ENCODE data around the gene TM9SF3. TPM values are rescaled to one million over a fixed set of nuclear protein-coding genes. Genes with fewer than 3 reads are reported as not detected.
A peak's percentile ranks its signal among the peaks of the same experiment; 100 is the strongest.

Gene TM9SF3
- total and polyA plus RNA-seq, 3 experiments from 2014 or later = 89.7 to 103 (median 95.8) TPM

GRCh38 chr10:96610817-96611216 is 24.0 kb upstream of the TM9SF3 start:
- H3K4me3 ChIP-seq (ENCODE audit: low read length) = no peak overlapping the region
- peak overlapping the region in 1 of 7 donors; percentile 11 for H3K4me3 Mint-ChIP-seq
- peaks cover 0 to 1% of the 10 kb centered on the region in 2 donors for H3K27me3 Mint-ChIP-seq
- H3K27ac Mint-ChIP-seq = peak overlapping the region in 5 of 8 donors; percentile 40 to 92 (median 73)
- ChIA-PET POLR2A (no interaction called here), CTCF (interaction anchor here (0.7 kb wide), 1 partner anchor 106 kb away, joined by 3 read pairs; no protein-coding TSS in a partner anchor)
- H3K27ac ChIP-seq (ENCODE audit: low read depth, low read length) = no peak overlapping the region
- H3K4me1 Mint-ChIP-seq = peaks cover 13 to 19% (median 14%) of the 10 kb centered on the region in 3 donors
- no peaks in the 10 kb centered on the region for H3K36me3 ChIP-seq (ENCODE audit: insufficient read depth, low read length)
- peaks cover 13% of the 10 kb centered on the region for H3K4me1 ChIP-seq (ENCODE audit: insufficient read depth, low read length)
- DNase-seq = peak in 1 of 5 donors; percentile 24
- H3K9me3 Mint-ChIP-seq = no peaks in the 10 kb centered on the region
- peaks cover 0 to 13% (median 10%) of the 10 kb centered on the region in 3 donors for H3K36me3 Mint-ChIP-seq
- H3K9me3 ChIP-seq (ENCODE audit: low read length) = no peaks in the 10 kb centered on the region
- H3K27me3 ChIP-seq (ENCODE audit: insufficient read depth, low read length, poor library complexity, severe bottlenecking) = no peaks in the 10 kb centered on the region

DNA sequence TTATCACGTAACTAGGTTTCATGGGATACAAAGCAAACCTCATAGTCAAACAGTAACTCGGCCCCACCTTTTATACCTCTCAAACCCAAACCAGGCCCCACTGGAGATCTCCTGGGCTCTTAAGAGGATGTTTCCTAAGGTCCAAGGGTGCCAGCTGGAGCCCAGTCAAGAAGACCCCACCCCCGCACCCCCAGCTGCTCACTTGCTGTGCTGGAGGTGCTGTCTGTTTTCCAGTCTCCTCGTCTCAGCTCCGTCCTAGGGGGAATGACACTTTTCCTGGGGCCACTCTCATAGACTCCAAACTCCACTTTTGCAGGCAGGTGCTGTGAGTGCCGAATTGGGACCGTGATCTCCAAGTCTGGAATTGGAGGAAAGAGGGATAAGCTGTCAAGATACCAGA is 22.7 kb upstream of the TM9SF3 start:
- peaks cover 13 to 19% (median 14%) of the 10 kb centered on the region in 3 donors for H3K4me1 Mint-ChIP-seq
- CTCF ChIA-PET = interaction anchor here (0.8 kb wide), 1 partner anchor 23 kb away, joined by 3 read pairs; the partner anchor contains the start of gene TM9SF3

GRCh38 chr10:96608805-96609204 is 22.0 kb upstream of the TM9SF3 start:
- Mint-ChIP-seq H3K27me3 (peaks cover 0 to 1% of the 10 kb centered on the region in 2 donors), H3K27ac (peak overlapping the region in 2 of 8 donors; percentile 11 to 57), H3K9me3 (no peaks in the 10 kb centered on the region), H3K36me3 (peaks cover 0 to 8% (median 4%) of the 10 kb centered on the region in 3 donors), H3K4me1 (peaks cover 13 to 19% (median 14%) of the 10 kb centered on the region in 3 donors), H3K4me3 (no peak overlapping the region)
- Histone ChIP-seq H3K4me3 (ENCODE audit: low read length) (no peak overlapping the region), H3K27ac (ENCODE audit: low read depth, low read length) (no peak overlapping the region), H3K36me3 (ENCODE audit: insufficient read depth, low read length) (no peaks in the 10 kb centered on the region), H3K27me3 (ENCODE audit: insufficient read depth, low read length, poor library complexity, severe bottlenecking) (no peaks in the 10 kb centered on the region), H3K9me3 (ENCODE audit: low read length) (no peaks in the 10 kb centered on the region), H3K4me1 (ENCODE audit: insufficient read depth, low read length) (peaks cover 13% of the 10 kb centered on the region)
- POLR2A ChIA-PET = no interaction called here
- no peak for DNase-seq
- CTCF ChIA-PET = no interaction called here

More for the DNA sequence above, 22.7 kb upstream of the TM9SF3 start:
- Mint-ChIP-seq H3K27me3 (peaks cover 0 to 1% of the 10 kb centered on the region in 2 donors), H3K27ac (peak overlapping the region in 5 of 8 donors; percentile 32 to 94 (median 73)), H3K9me3 (no peaks in the 10 kb centered on the region), H3K4me3 (no peak overlapping the region), H3K36me3 (peaks cover 0 to 10% (median 4%) of the 10 kb centered on the region in 3 donors)
- Histone ChIP-seq H3K36me3 (ENCODE audit: insufficient read depth, low read length) (no peaks in the 10 kb centered on the region), H3K4me1 (ENCODE audit: insufficient read depth, low read length) (peaks cover 13% of the 10 kb centered on the region), H3K4me3 (ENCODE audit: low read length) (no peak overlapping the region), H3K27ac (ENCODE audit: low read depth, low read length) (no peak overlapping the region), H3K27me3 (ENCODE audit: insufficient read depth, low read length, poor library complexity, severe bottlenecking) (no peaks in the 10 kb centered on the region), H3K9me3 (ENCODE audit: low read length) (no peaks in the 10 kb centered on the region)
- DNase-seq = no peak
- POLR2A ChIA-PET = no interaction called here

- H3K36me3 ChIP-seq (ENCODE audit: insufficient read depth, low read length) = no peaks in the 10 kb centered on the region
- H3K4me3 Mint-ChIP-seq = no peak overlapping the region
- no peaks in the 10 kb centered on the region for H3K9me3 Mint-ChIP-seq
- no peaks in the 10 kb centered on the region for H3K27me3 ChIP-seq (ENCODE audit: insufficient read depth, low read length, poor library complexity, severe bottlenecking)
- peaks cover 13% of the 10 kb centered on the region for H3K4me1 ChIP-seq (ENCODE audit: insufficient read depth, low read length)
- H3K27ac ChIP-seq (ENCODE audit: low read depth, low read length) = no peak overlapping the region
- ChIA-PET POLR2A (no interaction called here), CTCF (no interaction called here)
- H3K4me1 Mint-ChIP-seq = peaks cover 13 to 19% (median 14%) of the 10 kb centered on the region in 3 donors
- no peak for DNase-seq
- peaks cover 0 to 8% (median 4%) of the 10 kb centered on the region in 3 donors for H3K36me3 Mint-ChIP-seq
- no peaks in the 10 kb centered on the region for H3K9me3 ChIP-seq (ENCODE audit: low read length)
- no peak overlapping the region for H3K4me3 ChIP-seq (ENCODE audit: low read length)
- H3K27me3 Mint-ChIP-seq = peaks cover 0 to 1% of the 10 kb centered on the region in 2 donors
- H3K27ac Mint-ChIP-seq = peak overlapping the region in 1 of 8 donors; percentile 11
Measured at GRCh38 chr10:96608262-96608661, 21.4 kb upstream of the TM9SF3 start.

- no peak overlapping the region for H3K4me3 ChIP-seq (ENCODE audit: low read length)
- H3K9me3 ChIP-seq (ENCODE audit: low read length) = no peaks in the 10 kb centered on the region
- no peaks in the 10 kb centered on the region for H3K27me3 ChIP-seq (ENCODE audit: insufficient read depth, low read length, poor library complexity, severe bottlenecking)
- peaks cover 13% of the 10 kb centered on the region for H3K4me1 ChIP-seq (ENCODE audit: insufficient read depth, low read length)
- no peak overlapping the region for H3K27ac Mint-ChIP-seq
- H3K27ac ChIP-seq (ENCODE audit: low read depth, low read length) = no peak overlapping the region
- H3K36me3 ChIP-seq (ENCODE audit: insufficient read depth, low read length) = no peaks in the 10 kb centered on the region
- no peak overlapping the region for H3K4me3 Mint-ChIP-seq
- peaks cover 0 to 9% (median 8%) of the 10 kb centered on the region in 3 donors for H3K36me3 Mint-ChIP-seq
- no peaks in the 10 kb centered on the region for H3K9me3 Mint-ChIP-seq
- peaks cover 13 to 19% (median 14%) of the 10 kb centered on the region in 3 donors for H3K4me1 Mint-ChIP-seq
- POLR2A ChIA-PET = no interaction called here
- CTCF ChIA-PET = interaction anchor here (1.0 to 1.3 kb wide), 2 partner anchors 13 to 324 kb away, joined by 3 to 7 read pairs; no protein-coding TSS in a partner anchor
- no peak for DNase-seq
- H3K27me3 Mint-ChIP-seq = peaks cover 0 to 1% of the 10 kb centered on the region in 2 donors
Measured at GRCh38 chr10:96606946-96607345, 20.1 kb upstream of the TM9SF3 start.

DNA sequence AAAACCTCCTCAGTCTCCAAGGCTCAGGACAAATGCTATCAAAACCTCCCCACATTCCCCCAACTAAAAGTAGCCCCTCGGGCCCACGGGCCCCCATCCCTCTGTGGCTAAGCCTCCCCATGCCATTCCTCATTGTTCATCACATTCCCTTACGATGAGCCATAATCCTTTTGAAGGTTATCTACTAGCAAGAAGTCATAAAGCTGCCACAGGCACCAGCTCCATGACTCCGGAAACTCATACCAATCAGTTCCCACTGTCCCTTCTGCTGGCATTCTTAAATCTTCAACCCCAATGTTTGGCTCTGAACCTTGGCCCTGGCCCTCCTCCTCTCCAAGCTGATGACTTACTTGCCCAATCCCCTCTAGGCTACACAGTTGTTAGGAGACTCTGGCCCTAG is 19.4 kb upstream of the TM9SF3 start:
- H3K4me1 Mint-ChIP-seq = peaks cover 13 to 17% (median 14%) of the 10 kb centered on the region in 3 donors
- H3K4me1 ChIP-seq (ENCODE audit: insufficient read depth, low read length) = peaks cover 13% of the 10 kb centered on the region
- DNase-seq = no peak
- ChIA-PET CTCF (no interaction called here), POLR2A (no interaction called here)
- H3K36me3 Mint-ChIP-seq = peaks cover 0 to 9% (median 8%) of the 10 kb centered on the region in 3 donors
- H3K36me3 ChIP-seq (ENCODE audit: insufficient read depth, low read length) = no peaks in the 10 kb centered on the region
- peaks cover 0 to 1% of the 10 kb centered on the region in 2 donors for H3K27me3 Mint-ChIP-seq
- H3K4me3 Mint-ChIP-seq = no peak overlapping the region
- no peaks in the 10 kb centered on the region for H3K9me3 ChIP-seq (ENCODE audit: low read length)
- H3K27ac Mint-ChIP-seq = peak overlapping the region in 1 of 8 donors; percentile 29
- H3K9me3 Mint-ChIP-seq = no peaks in the 10 kb centered on the region
- H3K27ac ChIP-seq (ENCODE audit: low read depth, low read length) = no peak overlapping the region
- no peaks in the 10 kb centered on the region for H3K27me3 ChIP-seq (ENCODE audit: insufficient read depth, low read length, poor library complexity, severe bottlenecking)
- H3K4me3 ChIP-seq (ENCODE audit: low read length) = no peak overlapping the region

- Histone ChIP-seq H3K27me3 (ENCODE audit: insufficient read depth, low read length, poor library complexity, severe bottlenecking) (no peaks in the 10 kb centered on the region), H3K9me3 (ENCODE audit: low read length) (no peaks in the 10 kb centered on the region), H3K4me1 (ENCODE audit: insufficient read depth, low read length) (no peaks in the 10 kb centered on the region), H3K27ac (ENCODE audit: low read depth, low read length) (no peak overlapping the region), H3K4me3 (ENCODE audit: low read length) (no peak overlapping the region), H3K36me3 (ENCODE audit: insufficient read depth, low read length) (no peaks in the 10 kb centered on the region)
- H3K27ac Mint-ChIP-seq = no peak overlapping the region
- ChIA-PET CTCF (interaction anchor here (0.5 kb wide), 1 partner anchor 19 kb away, joined by 3 read pairs; no protein-coding TSS in a partner anchor), POLR2A (no interaction called here)
- no peaks in the 10 kb centered on the region for H3K27me3 Mint-ChIP-seq
- DNase-seq = no peak
- H3K4me1 Mint-ChIP-seq = no peaks in the 10 kb centered on the region
- no peaks in the 10 kb centered on the region for H3K9me3 Mint-ChIP-seq
- peaks cover 2 to 11% (median 4%) of the 10 kb centered on the region in 3 donors for H3K36me3 Mint-ChIP-seq
- no peak overlapping the region for H3K4me3 Mint-ChIP-seq
Measured at GRCh38 chr10:96600337-96600736, 13.5 kb upstream of the TM9SF3 start.

DNA sequence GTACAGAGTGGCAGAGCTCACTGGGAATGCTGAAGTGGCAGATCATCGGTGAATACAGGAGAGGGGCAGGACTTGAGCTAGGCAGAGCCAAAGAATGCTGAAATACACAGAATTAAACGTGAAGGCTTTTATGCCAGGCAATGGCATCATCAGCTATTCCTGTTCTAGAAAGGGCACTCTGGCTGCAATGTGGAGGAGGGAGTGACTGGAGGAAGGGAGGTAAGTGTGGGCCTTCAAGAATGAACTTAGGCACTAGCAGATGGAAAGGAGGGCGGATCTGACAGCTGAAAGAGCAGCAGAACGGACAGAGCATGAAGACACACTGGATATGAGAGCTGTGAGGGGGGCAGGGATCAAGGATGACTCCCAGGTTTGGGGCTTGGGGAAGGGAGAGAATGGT is 12.0 kb upstream of the TM9SF3 start:
- H3K4me3 Mint-ChIP-seq = no peak overlapping the region
- Histone ChIP-seq H3K27me3 (ENCODE audit: insufficient read depth, low read length, poor library complexity, severe bottlenecking) (no peaks in the 10 kb centered on the region), H3K4me3 (ENCODE audit: low read length) (no peak overlapping the region), H3K4me1 (ENCODE audit: insufficient read depth, low read length) (no peaks in the 10 kb centered on the region), H3K27ac (ENCODE audit: low read depth, low read length) (no peak overlapping the region), H3K9me3 (ENCODE audit: low read length) (no peaks in the 10 kb centered on the region), H3K36me3 (ENCODE audit: insufficient read depth, low read length) (no peaks in the 10 kb centered on the region)
- H3K27ac Mint-ChIP-seq = no peak overlapping the region
- H3K4me1 Mint-ChIP-seq = no peaks in the 10 kb centered on the region
- H3K36me3 Mint-ChIP-seq = peaks cover 5 to 16% (median 10%) of the 10 kb centered on the region in 3 donors
- no peaks in the 10 kb centered on the region for H3K27me3 Mint-ChIP-seq
- H3K9me3 Mint-ChIP-seq = no peaks in the 10 kb centered on the region
- ChIA-PET CTCF (no interaction called here), POLR2A (no interaction called here)
- no peak for DNase-seq

Data from CD8-positive, alpha-beta memory T cell (primary cell).